HEK293T (cell line): Measurements from ENCODE around the gene RDH12.
A peak's percentile ranks its signal among the peaks of the same experiment; 100 is the strongest.

ENCODE experiments used
- BHLHE40 ChIP-seq: fragments of 450-650 bp; IDR thresholded peaks from 2 replicates; pipeline ENCODE4 v1.6.1; 2016; ENCODE audit warnings: mild to moderate bottlenecking, moderate library complexity, borderline replicate concordance
- FOXK2 ChIP-seq: fragments of 450-650 bp; IDR thresholded peaks from 2 replicates; pipeline ENCODE4 v1.6.1; 2016; ENCODE audit warnings: mild to moderate bottlenecking
- FOXM1 ChIP-seq: fragments of 450-650 bp; IDR thresholded peaks from 2 replicates; pipeline ENCODE4 v1.6.1; 2017; ENCODE audit warnings: mild to moderate bottlenecking, borderline replicate concordance
- SP1 ChIP-seq: fragments of 450-650 bp; IDR thresholded peaks from 2 replicates; pipeline ENCODE4 v1.6.1; 2017

- TF ChIP-seq BHLHE40, result no peak
- no peak for TF ChIP-seq FOXK2
- peak; percentile 63 for TF ChIP-seq SP1
- TF ChIP-seq FOXM1, result no peak
These were observed 27.0 kb upstream of the RDH12 start, which contains the start of gene VTI1B for GRCh38 chr14:67674480-67675218.
